ENCODE measurements around the gene TAF9B. TPM values are rescaled to one million over a fixed set of nuclear protein-coding genes. Genes with fewer than 3 reads are reported as not detected.
"Not testable (repeated sequence)": the region's sequence is repeated elsewhere in the genome, so short reads cannot be mapped to it uniquely, and the experiment has no call there.

TAF9B gene
- total RNA-seq, 2 donors from 2014 or later, result 44.0 to 53.1 TPM

- no peaks in the 10 kb centered on the region for H3K4me1 ChIP-seq (ENCODE audit: control insufficient read depth, insufficient read depth, low read length)
- TF ChIP-seq CTCF (conservative IDR thresholded peaks at IDR 0.05), result no peak
- no peak overlapping the region for H3K4me3 ChIP-seq (ENCODE audit: low read length)
- H3K27me3 ChIP-seq (ENCODE audit: control insufficient read depth, insufficient read depth, low read length, poor library complexity, severe bottlenecking), result no peaks in the 10 kb centered on the region
- H3K27ac Mint-ChIP-seq, result no peak overlapping the region
- peaks cover 59% of the 10 kb centered on the region for H3K9me3 Mint-ChIP-seq
- H3K4me1 Mint-ChIP-seq, result no peaks in the 10 kb centered on the region
- no peaks in the 10 kb centered on the region for H3K36me3 Mint-ChIP-seq (ENCODE audit: low read depth)
- no peak overlapping the region for H3K4me3 Mint-ChIP-seq
- no peak overlapping the region for H3K9ac ChIP-seq (ENCODE audit: extremely low read depth, low read length, poor library complexity, severe bottlenecking)
- H3K9me3 ChIP-seq (ENCODE audit: control insufficient read depth, low read length), result no peaks in the 10 kb centered on the region
- DNase-seq, result no peak
- no peaks in the 10 kb centered on the region for H3K27me3 Mint-ChIP-seq (ENCODE audit: insufficient read depth)
- no peaks in the 10 kb centered on the region for H3K36me3 ChIP-seq (ENCODE audit: control insufficient read depth, insufficient read depth, low read length)
- H3K27ac ChIP-seq (ENCODE audit: low read depth, low read length), result no peak overlapping the region
Measured at GRCh38 chrX:78098108-78098507, 41.3 kb downstream of the TAF9B start.

- Mint-ChIP-seq H3K9me3 (peaks cover 46% of the 10 kb centered on the region), H3K27ac (no peak overlapping the region), H3K4me3 (no peak overlapping the region), H3K4me1 (no peaks in the 10 kb centered on the region), H3K36me3 (ENCODE audit: low read depth) (no peaks in the 10 kb centered on the region), H3K27me3 (ENCODE audit: insufficient read depth) (no peaks in the 10 kb centered on the region)
- no peak overlapping the region for H3K9ac ChIP-seq (ENCODE audit: extremely low read depth, low read length, poor library complexity, severe bottlenecking)
- DNase-seq, result peak; percentile 82
- 38% methylated on average over 2 of the region's 2 CpGs; no CpG with 5 or more reads in 1 of the 2 experiments for WGBS, 2 experiments (ENCODE audit: insufficient coverage in 1 of 2, insufficient read length in 1 of 2)
- TF ChIP-seq CTCF (conservative IDR thresholded peaks at IDR 0.05), result peak; percentile 69
- H3K36me3 ChIP-seq (ENCODE audit: control insufficient read depth, insufficient read depth, low read length), result no peaks in the 10 kb centered on the region
- no peaks in the 10 kb centered on the region for H3K4me1 ChIP-seq (ENCODE audit: control insufficient read depth, insufficient read depth, low read length)
- no peaks in the 10 kb centered on the region for H3K27me3 ChIP-seq (ENCODE audit: control insufficient read depth, insufficient read depth, low read length, poor library complexity, severe bottlenecking)
- no peak overlapping the region for H3K4me3 ChIP-seq (ENCODE audit: low read length)
- no peaks in the 10 kb centered on the region for H3K9me3 ChIP-seq (ENCODE audit: control insufficient read depth, low read length)
- no peak overlapping the region for H3K27ac ChIP-seq (ENCODE audit: low read depth, low read length)
Measured at GRCh38 chrX:78092296-78092695, 47.2 kb downstream of the TAF9B start.

GRCh38 chrX:78081413-78081812, 58.0 kb downstream of the TAF9B start:
- H3K27ac Mint-ChIP-seq; H3K9me3 ChIP-seq (ENCODE audit: control insufficient read depth, low read length): not testable (repeated sequence)

More at GRCh38 chrX:78081413-78081812, 58.0 kb downstream of the TAF9B start:
- not testable (repeated sequence) for DNase-seq; H3K4me3 Mint-ChIP-seq; H3K9ac ChIP-seq (ENCODE audit: extremely low read depth, low read length, poor library complexity, severe bottlenecking); H3K27ac ChIP-seq (ENCODE audit: low read depth, low read length); H3K36me3 ChIP-seq (ENCODE audit: control insufficient read depth, insufficient read depth, low read length); H3K27me3 Mint-ChIP-seq (ENCODE audit: insufficient read depth); H3K36me3 Mint-ChIP-seq (ENCODE audit: low read depth); H3K4me1 Mint-ChIP-seq; H3K4me1 ChIP-seq (ENCODE audit: control insufficient read depth, insufficient read depth, low read length); H3K4me3 ChIP-seq (ENCODE audit: low read length); H3K27me3 ChIP-seq (ENCODE audit: control insufficient read depth, insufficient read depth, low read length, poor library complexity, severe bottlenecking)
- 98% methylated on average over 4 of the region's 6 CpGs; no CpG with 5 or more reads in 1 of the 2 experiments for whole genome bisulfite sequencing, 2 experiments (ENCODE audit: insufficient coverage in 1 of 2, insufficient read length in 1 of 2)
- H3K9me3 Mint-ChIP-seq, result peaks cover 33% of the 10 kb centered on the region

Other genes starting within 250 kb of the TAF9B start
- gene MAGT1, start 244.2 kb downstream of the TAF9B start, total RNA-seq, result 10 to 100 TPM; 40.0 to 54.1 TPM
- gene COX7B, start 240.2 kb downstream of the TAF9B start, total RNA-seq, result 100 to 1,000 TPM; 190 to 193 TPM
- 1 to 10 TPM; 4.4 to 5.8 TPM for gene ATP7A, start 229.0 kb downstream of the TAF9B start, total RNA-seq
- under 1 TPM in 1 of 2 donors, not detected in 1; 0.51 TPM for gene PGAM4, start 170.0 kb downstream of the TAF9B start, total RNA-seq
- 100 to 1,000 TPM; 277 to 296 TPM for gene PGK1, start 35.4 kb downstream of the TAF9B start, total RNA-seq
- under 1 TPM; 0.11 to 0.24 TPM for gene CYSLTR1, start 188.0 kb upstream of the TAF9B start, total RNA-seq